K562 (cell line): ENCODE data around the gene STC2. TPM values are rescaled to one million over a fixed set of nuclear protein-coding genes. Genes with fewer than 3 reads are reported as not detected.

ENCODE experiments used
- ATAC-seq: fragments of 200-7000 bp; cut with Tn5 transposase; 3 replicates; pipeline ENCODE4 v1.9.1; 2020; ENCODE audit warnings: moderate library complexity
- BruUV-seq: library from RNA; stranded (reverse); fragments of 400-500 nt; replicated peaks from 2 replicates; lab custom pipeline; 2021; lab: Mats Ljungman, UMichigan
- CTCF ChIA-PET: fragments of 300-600 bp; formaldehyde crosslinking; extraction: SDS; loops from one replicate; lab custom pipeline; 2021; ENCODE audit warnings: low intra/inter-chr PET ratio; lab: Yijun Ruan, JAX
- POLR2A ChIA-PET: fragments of 300-600, 350-650 bp; sonication (Branson Sonifier 250); formaldehyde crosslinking; extraction: SDS; loops from one replicate; lab custom pipeline; 2021; ENCODE audit warnings: antibody characterized with exemption, inconsistent platforms; lab: Yijun Ruan, JAX
- DNase-seq, 4 experiments: peaks; one replicate each; pipeline versions ENCODE4 v3.0.0 to v3.0.0-alpha.2; 2011 to 2018; ENCODE audit warnings: low spot score in 3 of 4, mixed read lengths in 3 of 4; ENCODE audit errors: extremely low read depth in 1 of 4
- FAIRE-seq: peaks from 2 replicates; lab custom pipeline; 2011; peaks lifted over from hg19 to GRCh38; lab: Jason Lieb, UNC
- H2AFZ ChIP-seq: 2 replicates; pipeline ENCODE4 v1.6.0; 2011; ENCODE audit warnings: low read depth, low read length, control low read depth, inconsistent platforms
- H3K27ac ChIP-seq: fragments of 200-600 bp; 3 replicates; pipeline ENCODE4 v1.8.0; 2011; ENCODE audit warnings: low read depth, mild to moderate bottlenecking, control low read depth, inconsistent platforms, low read length, moderate library complexity, mixed read lengths; ENCODE audit errors: extremely low read depth
- H3K27me3 ChIP-seq, 2 experiments: fragments of 300-600 bp in 1 of 2; 2 replicates in 1 of 2; 3 replicates in 1 of 2; pipeline versions ENCODE4 v1.6.0 to v1.8.0; 2011; ENCODE audit warnings: inconsistent platforms in 2 of 2, low read length in 2 of 2, mild to moderate bottlenecking in 1 of 2, mixed read lengths in 1 of 2, moderate library complexity in 1 of 2; ENCODE audit not compliant: control insufficient read depth in 2 of 2, insufficient read depth in 2 of 2
- H3K36me3 ChIP-seq: fragments of 300-600 bp; 3 replicates; pipeline ENCODE4 v1.8.0; 2011; ENCODE audit warnings: mild to moderate bottlenecking, low read length, inconsistent platforms; ENCODE audit not compliant: control insufficient read depth, insufficient read depth
- H3K4me1 ChIP-seq, 2 experiments: fragments of 200-600 bp in 1 of 2; replicated peaks in 1 of 2; 2 replicates in 1 of 2; 3 replicates in 1 of 2; pipeline versions ENCODE4 v1.5.1 to v1.8.0; 2011; ENCODE audit warnings: inconsistent platforms in 2 of 2, low read length in 2 of 2, mild to moderate bottlenecking in 1 of 2, mixed read lengths in 1 of 2, moderate library complexity in 1 of 2; ENCODE audit not compliant: control insufficient read depth in 2 of 2, insufficient read depth in 2 of 2
- H3K4me2 ChIP-seq: 2 replicates; pipeline ENCODE4 v1.6.1; 2011; ENCODE audit warnings: low read length, control low read depth, inconsistent platforms, mixed read lengths; ENCODE audit not compliant: insufficient read depth
- H3K4me3 ChIP-seq: fragments of 200-600 bp; sonication (generic), shearing (Covaris generic); 2 replicates; pipeline ENCODE4 v1.5.1; 2016; ENCODE audit warnings: control low read depth, inconsistent platforms
- H3K79me2 ChIP-seq: fragments of 200-600 bp; 3 replicates; pipeline ENCODE4 v1.8.0; 2011; ENCODE audit warnings: low read length, inconsistent platforms; ENCODE audit not compliant: control insufficient read depth, insufficient read depth
- H3K9ac ChIP-seq, 2 experiments: 2 replicates each; pipeline versions ENCODE4 v1.6.0 to v1.6.1; 2011; ENCODE audit warnings: low read depth in 2 of 2, low read length in 2 of 2, control low read depth in 1 of 2, inconsistent platforms in 1 of 2, mild to moderate bottlenecking in 1 of 2, mixed read lengths in 1 of 2; ENCODE audit not compliant: insufficient read depth in 1 of 2
- H3K9me1 ChIP-seq: one replicate; pipeline ENCODE4 v1.6.0; 2011; ENCODE audit warnings: inconsistent platforms, mild to moderate bottlenecking, low read length, moderate library complexity; ENCODE audit not compliant: control insufficient read depth, insufficient read depth
- H3K9me3 ChIP-seq: replicated peaks from 2 replicates; pipeline ENCODE4 v1.5.1; 2011; ENCODE audit warnings: low read depth, low read length, inconsistent platforms; ENCODE audit not compliant: control insufficient read depth, insufficient read depth
- H4K20me1 ChIP-seq: replicated peaks from 2 replicates; pipeline ENCODE4 v1.6.1; 2011; ENCODE audit warnings: low read length, inconsistent platforms, mixed read lengths; ENCODE audit not compliant: control insufficient read depth, insufficient read depth
- CCAR2 ChIP-seq: fragments of 200-400 bp; formaldehyde crosslinking; IDR thresholded peaks from 2 replicates; pipeline ENCODE4 v1.6.1; 2017; ENCODE audit warnings: mild to moderate bottlenecking, low read depth, low read length
- CEBPG ChIP-seq, 3 experiments: fragments of 200-800 bp in 1 of 3; sonication (Bioruptor generic) in 1 of 3; sonication (generic) in 1 of 3; formaldehyde crosslinking in 1 of 3; IDR thresholded peaks in 2 of 3; conservative IDR thresholded peaks in 1 of 3; 2 replicates each; pipeline versions ENCODE4 v1.6.1 to v1.8.0; 2016 to 2022; ENCODE audit warnings: missing compliant biosample characterization in 2 of 3, missing genetic modification characterization in 2 of 3, mild to moderate bottlenecking in 1 of 3, missing genetic modification reagents in 1 of 3
- DPF2 ChIP-seq: fragments of 450-650 bp; IDR thresholded peaks from 2 replicates; pipeline ENCODE4 v1.6.1; 2016
- ERF ChIP-seq: fragments of 450-650 bp; formaldehyde crosslinking; IDR thresholded peaks from 2 replicates; pipeline ENCODE4 v1.4.0; 2020; ENCODE audit warnings: mild to moderate bottlenecking, mixed read lengths
- HDAC8 ChIP-seq: fragments of 450-650 bp; IDR thresholded peaks from 2 replicates; pipeline ENCODE4 v1.6.1; 2016; ENCODE audit warnings: mild to moderate bottlenecking, missing genetic modification characterization, moderate library complexity, missing compliant biosample characterization
- KAT8 ChIP-seq: fragments of 450-650 bp; IDR thresholded peaks from 2 replicates; pipeline ENCODE4 v1.6.1; 2016; ENCODE audit warnings: low read depth, mild to moderate bottlenecking
- L3MBTL2 ChIP-seq: fragments of 450-650 bp; IDR thresholded peaks from 2 replicates; pipeline ENCODE4 v1.6.1; 2016; ENCODE audit warnings: mild to moderate bottlenecking, moderate library complexity
- MYC ChIP-seq, 2 experiments: fragments of 250-450 bp in 1 of 2; sonication (Bioruptor Pico) in 1 of 2; IDR thresholded peaks; 2 replicates each; pipeline versions ENCODE4 v1.5.1 to v1.6.1; 2012 to 2021; ENCODE audit warnings: low read depth in 2 of 2, borderline replicate concordance in 1 of 2, improper control_type of control experiment in 1 of 2, low read length in 1 of 2, mild to moderate bottlenecking in 1 of 2, moderate library complexity in 1 of 2
- PHB ChIP-seq: fragments of 250-450 bp; sonication (Bioruptor Pico); IDR thresholded peaks from 2 replicates; pipeline ENCODE4 v1.5.0; 2021
- SMAD4 ChIP-seq: fragments of 250-450 bp; sonication (Bioruptor Pico); conservative IDR thresholded peaks from 2 replicates; pipeline ENCODE4 v1.8.0; 2021; ENCODE audit warnings: inconsistent platforms, mild to moderate bottlenecking, moderate library complexity
- SMARCA4 ChIP-seq: fragments of 450-650 bp; IDR thresholded peaks from 2 replicates; pipeline ENCODE4 v1.6.1; 2016
- TCF3 ChIP-seq: sonication (generic); formaldehyde crosslinking; IDR thresholded peaks from 2 replicates; pipeline ENCODE4 v1.4.0; 2020; ENCODE audit warnings: mild to moderate bottlenecking, missing genetic modification reagents
- TEAD4 ChIP-seq, 2 experiments: sonication (generic) in 1 of 2; formaldehyde crosslinking in 1 of 2; IDR thresholded peaks; 2 replicates each; pipeline versions ENCODE4 v1.6.1 to v1.8.0; 2012 to 2022; ENCODE audit warnings: borderline replicate concordance in 1 of 2, inconsistent platforms in 1 of 2, low read length in 1 of 2, mild to moderate bottlenecking in 1 of 2, missing genetic modification reagents in 1 of 2
- WGBS: fragments of 100-300 bp; shearing (Covaris generic); methylation state at CpG from one replicate; pipeline ENCODE4 v1.1.6; 2016; ENCODE audit warnings: low coverage, mixed read lengths; ENCODE audit not compliant: insufficient coverage; ENCODE audit errors: missing lambda C conversion rate; 5-methylcytosine and 5-hydroxymethylcytosine counted together
- in situ Hi-C: fragments of 300-500 bp; cut with MboI; formaldehyde crosslinking; loops from 4 replicates; pipeline ENCODE4 v1.15.0; 2018; ENCODE audit warnings: inconsistent platforms, mixed read lengths
- intact Hi-C: fragments of 100-400 bp; cut with micrococcal nuclease; formaldehyde crosslinking; loops from 2 replicates; pipeline ENCODE4 v1.14.2; 2022
- polyA plus RNA-seq, 8 experiments: library from polyadenylated mRNA; depleted of rRNA in 4 of 8; stranded (reverse) in 5 of 8; unstranded in 3 of 8; fragments of >200 nt; fragmentation: Nextera tagmentation in 2 of 8; fragmentation: Illumina TruSeq in 1 of 8; extraction: Ambion mirVana in 2 of 8; extraction: Trizol in 1 of 8; gene quantifications; 2 replicates each; pipeline versions ENCODE4 v1.2.1 to v1.2.3, GENCODE V29; 2011 to 2014; ENCODE audit warnings: inconsistent platforms in 1 of 8, missing spikeins in 1 of 8
- total RNA-seq, 7 experiments: library from RNA; depleted of rRNA in 6 of 7; stranded (reverse); fragments of >200 nt in 6 of 7; fragmentation: Illumina TruSeq in 2 of 7; extraction: Trizol in 2 of 7; gene quantifications; 2 replicates each; pipeline versions ENCODE4 v1.2.1 to v1.2.3, GENCODE V29; 2011 to 2021; ENCODE audit warnings: low replicate concordance in 1 of 7
- TF ChIP-seq, protein P1 (sequence below): fragments of 450-650 bp; formaldehyde crosslinking; IDR thresholded peaks from 2 replicates; pipeline ENCODE4 v1.4.0; 2022; ENCODE audit warnings: mild to moderate bottlenecking, moderate library complexity
- TF ChIP-seq, protein P2 (sequence below): sonication (generic); IDR thresholded peaks from 2 replicates; pipeline ENCODE4 v1.6.1; 2016
- TF ChIP-seq, protein P3 (sequence below): fragments of 450-650 bp; formaldehyde crosslinking; conservative IDR thresholded peaks from 2 replicates; pipeline ENCODE4 v1.4.0; 2022; ENCODE audit warnings: mild to moderate bottlenecking, missing genetic modification characterization

STC2 gene
- total and polyA plus RNA-seq, 9 of the 15 experiments (the other 6 are each of a cell fraction or from before 2014, with no cell fraction given), result 0.62 to 31.7 (median 7.4) TPM

DNA sequence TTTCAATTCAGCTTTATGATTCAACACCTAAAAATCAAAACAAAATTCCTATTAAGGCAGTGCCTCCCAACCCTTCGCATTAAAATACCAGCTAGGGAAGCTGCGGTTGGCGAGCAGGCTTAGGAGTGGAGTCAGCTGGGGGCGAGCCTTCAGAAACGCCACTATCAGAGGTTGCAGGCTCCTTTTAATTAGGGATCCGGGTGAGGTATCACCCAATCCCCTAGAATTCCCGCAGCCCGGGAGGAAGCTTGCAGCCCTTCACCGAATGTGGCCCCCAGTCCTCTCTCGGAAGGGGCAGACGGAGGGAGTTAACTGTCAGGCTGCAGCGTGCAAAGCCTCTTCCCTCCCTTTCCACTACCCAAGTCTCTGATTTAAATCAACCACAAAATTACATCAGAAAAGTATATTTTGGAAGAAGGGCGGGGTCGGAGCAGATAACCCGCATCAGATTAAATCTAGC is 1.7 kb downstream of the STC2 start:
- H3K9me1 ChIP-seq, result no peaks in the 10 kb centered on the region
- peak overlapping the region; percentile 60 to 66; a peak in 2 of 4 replicates for H3K9ac ChIP-seq
- peak; percentile 11 for FAIRE-seq
- in situ Hi-C loops (no loop called here), intact Hi-C loops (loop anchor here (10.0 kb wide), 2 partner anchors 552 to 558 kb away; partner anchors contain the start of genes CPEB4 and DUSP1)
- CTCF ChIA-PET, result no interaction called here
- POLR2A ChIA-PET, result interaction anchor here (0.7 to 1.6 kb wide), 5 partner anchors 11 to 989 kb away, joined by 3 to 5 read pairs (median 3); no protein-coding TSS in a partner anchor
- H2AFZ ChIP-seq, result 0 out of 2 replicates have a peak overlapping the region, but pooled peaks have one; percentile 25
- peak; percentile 18 to 40 (median 28) for DNase-seq
- H3K27me3 ChIP-seq, result no peaks in the 10 kb centered on the region
- H3K27ac ChIP-seq, result no peak overlapping the region; the same call in 1 of the 3 replicates
- H3K9me3 ChIP-seq, result no peaks in the 10 kb centered on the region
- peaks cover 33% of the 10 kb centered on the region for H3K79me2 ChIP-seq
- peaks cover 41 to 55% of the 10 kb centered on the region in 2 experiments for H3K4me1 ChIP-seq
- WGBS, result 1% methylated on average over 15 of the region's 15 CpGs
- H3K36me3 ChIP-seq, result peaks cover 39% of the 10 kb centered on the region
- peak overlapping the region; percentile 81 for H3K4me2 ChIP-seq
- no peaks in the 10 kb centered on the region for H4K20me1 ChIP-seq
- peak; percentile 10 for ATAC-seq
- no TSS peak for BruUV-seq
- H3K4me3 ChIP-seq, result peak overlapping the region; percentile 53
- TF ChIP-seq L3MBTL2 (peak; percentile 80), SMAD4 (CRISPR knock-in tag) (peak; percentile 42), PHB (CRISPR knock-in tag) (no peak), CCAR2 (no peak), HDAC8 (tag) (no peak), DPF2 (0 out of 2 replicates have a peak, but pooled peaks have one; percentile 28), SMARCA4 (peak; percentile 16; the same call in 1 of the 2 replicates), TCF3 (CRISPR knock-in tag) (peak; percentile 42; the same call in 1 of the 2 replicates), MYC (IDR thresholded peaks at IDR 0.05; ENCODE audit: low read depth, low read length) (peak; percentile 88), MYC (CRISPR knock-in tag; IDR thresholded peaks at IDR 0.05; ENCODE audit: borderline replicate concordance, low read depth) (no peak), TEAD4 (IDR thresholded peaks at IDR 0.05; ENCODE audit: low read length) (peak; percentile 49; the same call in 1 of the 2 replicates), TEAD4 (CRISPR knock-in tag; IDR thresholded peaks at IDR 0.05; ENCODE audit: borderline replicate concordance) (no peak), CEBPG (CRISPR knock-in tag; IDR thresholded peaks at IDR 0.05) (peak; percentile 29; the same call in 1 of the 2 replicates), CEBPG (tag; conservative IDR thresholded peaks at IDR 0.05 in 1 of 2, IDR thresholded peaks at IDR 0.05 in 1 of 2) (peak in 1 of 2 experiments; percentile 44; a peak in 1 of 4 replicates), ERF (CRISPR knock-in tag) (no peak), KAT8 (no peak)
- TF ChIP-seq, protein P1, sequence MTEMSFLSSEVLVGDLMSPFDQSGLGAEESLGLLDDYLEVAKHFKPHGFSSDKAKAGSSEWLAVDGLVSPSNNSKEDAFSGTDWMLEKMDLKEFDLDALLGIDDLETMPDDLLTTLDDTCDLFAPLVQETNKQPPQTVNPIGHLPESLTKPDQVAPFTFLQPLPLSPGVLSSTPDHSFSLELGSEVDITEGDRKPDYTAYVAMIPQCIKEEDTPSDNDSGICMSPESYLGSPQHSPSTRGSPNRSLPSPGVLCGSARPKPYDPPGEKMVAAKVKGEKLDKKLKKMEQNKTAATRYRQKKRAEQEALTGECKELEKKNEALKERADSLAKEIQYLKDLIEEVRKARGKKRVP (CRISPR knock-in tag), result peak; percentile 64
- TF ChIP-seq, protein P2, sequence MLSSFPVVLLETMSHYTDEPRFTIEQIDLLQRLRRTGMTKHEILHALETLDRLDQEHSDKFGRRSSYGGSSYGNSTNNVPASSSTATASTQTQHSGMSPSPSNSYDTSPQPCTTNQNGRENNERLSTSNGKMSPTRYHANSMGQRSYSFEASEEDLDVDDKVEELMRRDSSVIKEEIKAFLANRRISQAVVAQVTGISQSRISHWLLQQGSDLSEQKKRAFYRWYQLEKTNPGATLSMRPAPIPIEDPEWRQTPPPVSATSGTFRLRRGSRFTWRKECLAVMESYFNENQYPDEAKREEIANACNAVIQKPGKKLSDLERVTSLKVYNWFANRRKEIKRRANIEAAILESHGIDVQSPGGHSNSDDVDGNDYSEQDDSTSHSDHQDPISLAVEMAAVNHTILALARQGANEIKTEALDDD, result no peak
- TF ChIP-seq, protein P3, sequence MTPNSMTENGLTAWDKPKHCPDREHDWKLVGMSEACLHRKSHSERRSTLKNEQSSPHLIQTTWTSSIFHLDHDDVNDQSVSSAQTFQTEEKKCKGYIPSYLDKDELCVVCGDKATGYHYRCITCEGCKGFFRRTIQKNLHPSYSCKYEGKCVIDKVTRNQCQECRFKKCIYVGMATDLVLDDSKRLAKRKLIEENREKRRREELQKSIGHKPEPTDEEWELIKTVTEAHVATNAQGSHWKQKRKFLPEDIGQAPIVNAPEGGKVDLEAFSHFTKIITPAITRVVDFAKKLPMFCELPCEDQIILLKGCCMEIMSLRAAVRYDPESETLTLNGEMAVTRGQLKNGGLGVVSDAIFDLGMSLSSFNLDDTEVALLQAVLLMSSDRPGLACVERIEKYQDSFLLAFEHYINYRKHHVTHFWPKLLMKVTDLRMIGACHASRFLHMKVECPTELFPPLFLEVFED (CRISPR knock-in tag), result no peak
